ENCODE results near the gene LGALS7B.
"Not testable (repeated sequence)": the region's sequence is repeated elsewhere in the genome, so short reads cannot be mapped to it uniquely, and the experiment has no call there.

The LGALS7B gene

GRCh38 chr19:38770228-38770948, 18.6 kb upstream of the LGALS7B start:
- not testable (repeated sequence) for DNase-seq

GRCh38 chr19:38770949-38771275, 18.1 kb upstream of the LGALS7B start:
- DNase-seq: not testable (repeated sequence)

GRCh38 chr19:38771569-38771968, 17.4 kb upstream of the LGALS7B start:
- DNase-seq: not testable (repeated sequence)

- DNase-seq: no peak
These were observed 15.4 kb upstream of the LGALS7B start, which contains the start of gene LGALS7 for GRCh38 chr19:38773469-38774177. TSS of gene LGALS7 (minus strand) at chr19:38773517. CDS start at chr19:38773492, 25 bp downstream.

GRCh38 chr19:38774181-38774950, 14.6 kb upstream of the LGALS7B start:
- DNase-seq: no peak

- no peak for DNase-seq
These were observed 10.3 kb upstream of the LGALS7B start for GRCh38 chr19:38778733-38779132.

- DNase-seq: no peak
These were observed 8.6 kb upstream of the LGALS7B start for GRCh38 chr19:38780443-38780842.

- DNase-seq: no peak
These were observed 7.9 kb upstream of the LGALS7B start for GRCh38 chr19:38781058-38781457.

- DNase-seq: not testable (repeated sequence)
These were observed 6.8 kb upstream of the LGALS7B start for GRCh38 chr19:38782212-38782611.

- DNase-seq: no peak
These were observed 4.8 kb upstream of the LGALS7B start for GRCh38 chr19:38784224-38784623.

- DNase-seq: no peak
These were observed 3.8 kb upstream of the LGALS7B start for GRCh38 chr19:38785187-38785699.

GRCh38 chr19:38786061-38786460, 2.9 kb upstream of the LGALS7B start:
- DNase-seq: not testable (repeated sequence)

GRCh38 chr19:38786572-38787265, 2.3 kb upstream of the LGALS7B start:
- no peak for DNase-seq

- DNase-seq: not testable (repeated sequence)
These were observed 1.8 kb downstream of the LGALS7B start for GRCh38 chr19:38790507-38791403.

- not testable (repeated sequence) for DNase-seq
These were observed 2.6 kb downstream of the LGALS7B start for GRCh38 chr19:38791451-38792064.

- DNase-seq: peak; percentile 42
These were observed 3.5 kb downstream of the LGALS7B start for GRCh38 chr19:38792250-38793111.

GRCh38 chr19:38793177-38793576, 4.2 kb downstream of the LGALS7B start:
- DNase-seq: no peak

GRCh38 chr19:38793671-38794070, 4.7 kb downstream of the LGALS7B start:
- no peak for DNase-seq

- no peak for DNase-seq
These were observed 6.5 kb downstream of the LGALS7B start for GRCh38 chr19:38795549-38795948.

GRCh38 chr19:38796154-38796553, 7.2 kb downstream of the LGALS7B start:
- no peak for DNase-seq

All from activated CD8-positive, alpha-beta memory T cell treated with anti-CD3 and anti-CD28 coated beads, Interleukin-2, amount 50 U/mL, for 4 hours (primary cell).